HG03097 (cell line): Measurements from ENCODE around the gene CCP110.
A peak's percentile ranks its signal among the peaks of the same experiment; 100 is the strongest.

Experiments used
- ATAC-seq: cut with Tn5 transposase; IDR thresholded peaks from one replicate; pipeline ENCODE4 v1.9.1; 2021; ENCODE audit not compliant: unreplicated experiment, low FRiP score

CCP110 gene, protein sequence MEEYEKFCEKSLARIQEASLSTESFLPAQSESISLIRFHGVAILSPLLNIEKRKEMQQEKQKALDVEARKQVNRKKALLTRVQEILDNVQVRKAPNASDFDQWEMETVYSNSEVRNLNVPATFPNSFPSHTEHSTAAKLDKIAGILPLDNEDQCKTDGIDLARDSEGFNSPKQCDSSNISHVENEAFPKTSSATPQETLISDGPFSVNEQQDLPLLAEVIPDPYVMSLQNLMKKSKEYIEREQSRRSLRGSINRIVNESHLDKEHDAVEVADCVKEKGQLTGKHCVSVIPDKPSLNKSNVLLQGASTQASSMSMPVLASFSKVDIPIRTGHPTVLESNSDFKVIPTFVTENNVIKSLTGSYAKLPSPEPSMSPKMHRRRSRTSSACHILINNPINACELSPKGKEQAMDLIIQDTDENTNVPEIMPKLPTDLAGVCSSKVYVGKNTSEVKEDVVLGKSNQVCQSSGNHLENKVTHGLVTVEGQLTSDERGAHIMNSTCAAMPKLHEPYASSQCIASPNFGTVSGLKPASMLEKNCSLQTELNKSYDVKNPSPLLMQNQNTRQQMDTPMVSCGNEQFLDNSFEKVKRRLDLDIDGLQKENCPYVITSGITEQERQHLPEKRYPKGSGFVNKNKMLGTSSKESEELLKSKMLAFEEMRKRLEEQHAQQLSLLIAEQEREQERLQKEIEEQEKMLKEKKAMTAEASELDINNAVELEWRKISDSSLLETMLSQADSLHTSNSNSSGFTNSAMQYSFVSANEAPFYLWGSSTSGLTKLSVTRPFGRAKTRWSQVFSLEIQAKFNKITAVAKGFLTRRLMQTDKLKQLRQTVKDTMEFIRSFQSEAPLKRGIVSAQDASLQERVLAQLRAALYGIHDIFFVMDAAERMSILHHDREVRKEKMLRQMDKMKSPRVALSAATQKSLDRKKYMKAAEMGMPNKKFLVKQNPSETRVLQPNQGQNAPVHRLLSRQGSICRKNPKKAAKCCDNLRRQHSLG

DNA sequence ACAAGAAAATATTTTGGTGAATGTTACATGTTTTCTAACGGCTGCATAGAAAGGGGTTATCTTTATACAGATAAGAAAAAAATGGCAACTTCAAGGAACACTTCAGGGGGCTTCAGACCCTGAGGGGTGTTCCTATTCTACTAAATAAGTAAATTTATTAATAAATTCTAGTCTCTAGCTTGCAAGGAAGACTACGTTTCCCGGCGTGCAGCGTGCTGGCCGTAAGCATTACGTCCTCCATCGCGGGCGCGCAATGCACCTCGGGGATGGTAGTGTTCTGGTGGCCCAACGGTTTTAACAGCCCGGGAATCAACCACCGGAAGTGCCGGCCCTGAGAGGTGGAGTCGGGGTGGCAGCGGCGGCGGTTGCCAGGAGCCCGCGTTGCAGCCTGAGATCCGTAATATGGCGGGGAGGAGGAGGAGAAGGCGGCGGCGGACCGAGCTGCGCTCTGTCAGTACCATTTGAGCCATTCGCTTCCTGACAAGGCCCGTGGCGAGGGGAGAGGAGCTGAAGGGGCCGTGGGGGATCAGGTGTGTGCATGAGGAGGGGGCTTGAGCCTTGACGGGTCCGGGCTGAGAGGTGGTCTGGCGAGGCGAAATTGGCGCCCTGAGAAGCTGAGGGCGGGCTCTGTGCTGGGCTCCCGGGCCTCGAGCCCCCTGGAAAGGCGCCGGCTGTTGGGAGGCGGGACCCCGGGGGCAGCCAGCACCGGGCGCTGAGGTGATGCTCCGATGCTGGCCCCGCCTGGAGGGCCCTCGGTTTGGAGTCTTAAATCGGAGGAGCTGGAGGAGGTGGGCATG lies at the start of gene CCP110:
TSS of gene CCP110 (plus strand) at position 384 of the 797 bp plus-strand sequence. CDS start 3,940 bp downstream, outside the sequence.
- peak; percentile 75 for ATAC-seq

DNA sequence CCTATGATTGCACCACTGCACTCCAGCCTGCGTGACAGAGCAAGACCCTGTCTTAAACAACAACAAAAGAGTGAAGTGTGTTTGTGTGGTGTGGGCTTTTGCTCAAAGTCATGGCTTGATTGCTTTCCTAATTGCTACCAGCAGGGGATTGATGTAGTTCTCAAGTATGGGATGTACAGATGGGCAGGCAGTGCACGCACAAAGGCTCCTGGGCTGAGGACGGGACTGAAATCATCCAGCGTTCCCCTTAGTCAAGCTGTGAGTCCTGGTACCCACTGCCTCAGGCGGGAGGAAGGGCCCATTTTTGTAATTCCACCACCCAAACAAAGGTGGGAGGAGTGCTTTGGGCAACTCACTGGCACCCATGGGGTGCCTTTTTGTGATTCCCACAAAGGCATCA lies 49.1 kb upstream of the CCP110 start:
- no peak for ATAC-seq

- ATAC-seq, result no peak
Measured at GRCh38 chr16:19478505-19478904, 45.2 kb upstream of the CCP110 start.

DNA sequence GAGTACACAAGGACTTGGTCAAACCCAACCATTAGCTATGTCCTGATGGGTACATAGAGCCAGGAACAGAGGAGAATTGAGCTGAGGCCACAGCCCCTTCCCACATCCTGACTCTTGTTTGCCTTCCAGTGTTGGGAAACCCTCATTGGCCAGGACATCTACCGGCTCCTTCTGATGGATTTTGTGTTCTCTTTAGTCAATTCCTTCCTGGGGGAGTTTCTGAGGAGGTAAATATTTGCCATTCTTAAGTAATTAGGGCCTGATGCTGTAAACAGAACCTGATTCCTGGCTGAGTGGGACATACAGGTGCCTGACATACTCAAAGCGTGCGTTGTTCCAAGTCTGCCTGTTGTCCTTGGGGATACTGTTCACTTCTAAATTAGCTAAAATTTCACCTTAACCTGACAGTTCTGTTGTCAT lies 44.4 kb upstream of the CCP110 start:
- ATAC-seq, result no peak

DNA sequence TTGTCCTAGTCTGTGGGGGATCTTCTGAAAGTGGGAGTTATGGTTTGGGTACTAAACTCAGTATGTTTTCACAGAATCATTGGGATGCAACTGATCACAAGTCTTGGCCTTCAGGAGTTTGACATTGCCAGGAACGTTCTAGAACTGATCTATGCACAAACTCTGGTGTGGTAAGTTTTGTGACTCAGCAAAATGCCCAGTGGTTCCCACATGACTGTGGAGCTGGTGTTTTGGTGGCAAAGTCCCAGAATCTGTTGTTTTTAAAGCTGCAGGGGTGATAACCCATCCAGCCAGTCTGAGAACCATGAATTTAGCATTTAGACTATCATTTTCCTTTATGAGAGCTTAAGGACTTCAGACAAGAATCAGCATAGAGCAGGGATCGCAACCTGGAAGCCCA lies 42.4 kb upstream of the CCP110 start:
- no peak for ATAC-seq

GRCh38 chr16:19481769-19482168 lies 42.0 kb upstream of the CCP110 start:
- no peak for ATAC-seq

GRCh38 chr16:19482291-19482690 lies 41.5 kb upstream of the CCP110 start:
- no peak for ATAC-seq

GRCh38 chr16:19484096-19484495 lies 39.6 kb upstream of the CCP110 start:
- ATAC-seq, result no peak

GRCh38 chr16:19485611-19486010 lies 38.1 kb upstream of the CCP110 start:
- no peak for ATAC-seq

DNA sequence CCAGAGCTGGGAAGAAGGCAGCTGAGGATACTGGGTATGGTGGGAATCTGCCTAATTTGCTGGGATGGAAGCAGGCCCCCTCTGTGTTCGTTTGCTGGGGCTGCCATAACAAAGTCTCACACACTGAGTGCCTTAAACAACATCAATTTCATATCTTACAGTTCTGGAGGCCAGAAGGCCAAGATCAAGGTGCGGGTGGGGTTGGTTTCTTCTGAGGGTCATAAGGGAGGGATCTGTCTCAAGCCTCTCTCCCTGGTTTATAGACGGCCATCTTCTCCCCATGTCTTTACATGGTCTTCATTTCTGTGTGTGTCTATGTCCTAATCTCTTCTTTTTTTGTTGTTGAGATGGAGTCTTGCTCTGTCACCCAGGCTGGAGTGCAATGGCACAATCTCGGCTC lies 37.7 kb upstream of the CCP110 start:
- no peak for ATAC-seq

GRCh38 chr16:19486750-19487325 lies 36.9 kb upstream of the CCP110 start:
- no peak for ATAC-seq

DNA sequence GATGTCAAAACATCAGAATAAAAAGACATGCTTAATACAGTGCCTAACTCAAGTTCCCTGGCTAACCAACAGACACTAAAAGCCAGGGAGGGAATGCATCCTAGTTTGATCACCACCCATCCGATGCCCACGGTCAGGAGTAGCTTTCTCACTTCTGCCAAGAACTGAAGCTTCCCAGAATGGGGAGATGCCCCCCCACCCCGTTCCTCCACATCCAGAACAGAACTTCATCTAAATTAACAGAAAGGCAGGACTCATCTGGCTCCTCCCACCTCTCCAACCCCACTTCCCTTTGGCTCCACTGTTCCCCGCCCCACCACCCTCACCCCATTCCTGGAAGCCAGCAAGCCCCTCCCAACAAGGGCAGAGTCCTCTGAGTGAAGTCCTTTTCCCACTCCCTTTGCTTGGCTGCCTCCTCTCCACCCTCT lies 35.5 kb upstream of the CCP110 start:
- ATAC-seq, result no peak

DNA sequence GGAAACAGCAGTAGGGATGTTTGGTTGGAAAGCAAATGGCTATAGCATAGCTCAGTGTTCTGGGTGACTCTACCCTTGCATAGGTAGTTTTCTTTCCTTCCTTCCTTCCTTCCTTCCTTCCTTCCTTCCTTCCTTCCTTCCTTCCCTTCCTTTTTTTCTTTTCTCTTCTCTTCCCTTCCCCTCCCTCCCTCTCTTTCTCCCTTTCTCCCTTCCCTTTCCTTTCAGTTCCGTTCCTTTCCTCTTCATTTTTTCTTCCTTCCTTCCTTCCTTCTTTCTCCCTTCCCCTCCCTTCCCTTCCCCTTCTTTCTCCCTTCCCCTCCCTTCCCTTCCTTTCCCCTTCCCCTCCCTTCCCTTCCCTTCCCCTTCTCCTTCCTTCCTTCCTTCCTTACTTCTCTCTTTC lies 33.1 kb upstream of the CCP110 start:
- ATAC-seq, result no peak

DNA sequence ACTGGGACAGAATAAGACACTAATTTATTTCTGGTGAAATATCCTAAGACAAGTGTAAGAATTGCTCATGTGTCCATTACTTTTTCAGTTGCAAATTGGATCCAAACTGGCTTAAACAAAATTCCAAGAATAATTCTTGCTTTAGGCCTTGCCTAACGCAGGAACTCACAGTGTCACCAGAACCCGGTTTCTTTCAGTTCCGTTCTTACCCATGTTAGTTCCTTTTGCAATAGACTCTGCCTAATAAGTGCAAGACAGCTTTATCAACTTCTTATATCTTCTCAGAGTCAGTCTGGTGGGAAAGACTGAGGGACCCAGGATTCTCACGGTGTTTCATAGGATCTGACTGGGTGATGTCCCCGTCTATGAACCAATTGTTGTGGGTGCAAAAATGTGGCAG lies 26.6 kb upstream of the CCP110 start:
- no peak for ATAC-seq

DNA sequence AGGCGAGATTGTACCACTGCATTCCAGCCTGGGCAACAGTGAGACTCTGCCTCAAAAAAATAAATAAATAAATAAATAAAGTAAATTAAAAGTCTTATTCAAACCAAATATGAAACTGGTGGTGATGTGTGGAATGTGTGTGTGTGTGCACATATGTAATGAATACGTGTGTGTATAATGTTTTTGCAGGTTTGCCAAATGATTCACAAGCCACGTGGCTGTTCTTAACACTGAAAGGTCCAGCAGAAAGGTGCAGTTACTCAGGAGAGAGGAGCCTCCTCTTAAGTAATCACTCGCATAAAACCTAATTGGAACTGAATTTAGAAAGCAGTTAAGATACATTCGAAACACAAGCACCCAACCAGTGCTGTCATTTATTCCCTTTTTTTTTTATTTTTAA lies 24.7 kb upstream of the CCP110 start:
- no peak for ATAC-seq

DNA sequence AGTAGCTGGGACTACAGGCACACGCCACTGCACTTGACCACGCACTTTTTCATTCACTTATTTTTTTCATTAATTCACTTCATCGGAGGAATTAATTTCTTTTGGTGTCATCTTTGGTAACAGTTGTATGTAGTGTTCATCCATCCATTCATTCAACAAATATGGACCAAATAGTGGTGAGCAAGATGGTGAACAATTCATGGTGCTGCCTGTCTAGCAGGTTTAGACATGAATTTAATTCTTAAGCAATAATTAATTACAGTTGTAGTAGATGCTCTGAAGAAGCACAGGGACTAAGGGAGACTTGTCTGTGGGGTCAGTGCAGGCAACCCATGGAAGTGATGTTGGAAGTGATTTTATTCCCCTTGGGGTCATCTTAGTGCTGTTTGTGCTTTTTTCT lies 24.3 kb upstream of the CCP110 start:
- no peak for ATAC-seq

- no peak for ATAC-seq
Measured at GRCh38 chr16:19502395-19503131, 21.2 kb upstream of the CCP110 start.

DNA sequence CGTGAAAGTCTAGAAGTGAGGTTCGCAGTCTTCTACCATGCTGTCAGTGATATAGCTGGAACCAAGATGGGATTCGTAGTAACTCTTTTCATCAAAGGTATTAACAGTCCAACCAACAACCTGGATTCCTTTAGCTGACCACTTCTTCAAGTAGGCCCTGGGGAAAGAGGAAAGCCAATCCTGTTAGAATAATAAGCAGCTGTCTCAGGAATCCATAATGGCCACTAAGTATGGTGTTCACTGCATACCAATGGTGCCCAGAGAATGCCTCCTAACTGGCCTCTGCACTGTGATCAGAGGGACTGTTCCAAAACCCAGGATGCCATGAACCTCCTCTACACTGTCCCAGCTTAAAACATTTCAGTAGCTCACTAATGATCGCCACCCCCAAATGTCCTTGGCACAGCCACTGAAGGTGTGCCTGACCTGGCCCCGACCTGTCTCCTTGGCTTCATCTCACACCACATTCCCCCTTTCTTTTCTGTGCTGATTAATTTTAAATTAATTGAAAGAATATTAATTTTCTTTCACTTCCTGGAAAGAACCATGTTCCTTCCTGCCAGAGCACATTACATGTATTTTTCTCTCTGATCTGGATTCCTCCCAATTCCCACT lies 20.2 kb upstream of the CCP110 start:
- no peak for ATAC-seq

- ATAC-seq, result no peak
Measured at GRCh38 chr16:19505600-19506303, 18.0 kb upstream of the CCP110 start.
